Fibroblast of villous mesenchyme (primary cell): Measurements from ENCODE around the gene VASH2. TPM values are rescaled to one million over a fixed set of nuclear protein-coding genes. Genes with fewer than 3 reads are reported as not detected.
A peak's percentile ranks its signal among the peaks of the same experiment; 100 is the strongest.

ENCODE experiments used
- DNase-seq: peaks from one replicate; pipeline ENCODE4 v3.0.0-alpha.2; 2010; ENCODE audit warnings: low read depth
- H3K4me3 ChIP-seq: 2 replicates; pipeline ENCODE4 v1.5.1; 2011; ENCODE audit warnings: low read depth, mild to moderate bottlenecking, low read length
- total RNA-seq: library from RNA; depleted of rRNA; stranded (reverse); fragments of >200 nt; gene quantifications from 2 replicates; pipeline ENCODE4 v1.2.3, GENCODE V29; 2012
- TF ChIP-seq, protein P1 (sequence below): IDR thresholded peaks from 2 replicates; pipeline ENCODE4 v1.5.1; 2012; ENCODE audit warnings: low read depth, mild to moderate bottlenecking, low read length; ENCODE audit not compliant: insufficient read depth

Gene VASH2
- total RNA-seq, 1 donor: 0.43 TPM

DNA sequence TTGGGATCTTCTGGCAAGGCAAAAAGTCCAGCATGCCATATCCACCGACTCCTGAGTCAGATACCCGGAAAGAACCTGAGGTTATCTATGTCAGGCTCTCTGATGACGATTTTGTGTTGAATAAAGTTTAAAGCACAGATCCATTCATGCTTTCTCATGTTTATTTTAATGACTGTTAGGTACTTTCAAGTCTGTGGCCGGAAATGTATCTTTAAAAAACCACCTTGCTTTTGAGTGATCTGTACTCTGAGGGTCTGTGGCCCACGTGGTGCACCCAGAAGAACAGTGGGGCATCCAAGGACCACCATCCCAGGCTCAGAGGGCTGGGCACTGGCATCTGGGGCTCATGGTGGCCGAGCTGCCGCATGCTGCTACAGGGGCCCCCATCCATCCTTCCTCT lies 30.1 kb upstream of the VASH2 start:
- TF ChIP-seq, protein P1, sequence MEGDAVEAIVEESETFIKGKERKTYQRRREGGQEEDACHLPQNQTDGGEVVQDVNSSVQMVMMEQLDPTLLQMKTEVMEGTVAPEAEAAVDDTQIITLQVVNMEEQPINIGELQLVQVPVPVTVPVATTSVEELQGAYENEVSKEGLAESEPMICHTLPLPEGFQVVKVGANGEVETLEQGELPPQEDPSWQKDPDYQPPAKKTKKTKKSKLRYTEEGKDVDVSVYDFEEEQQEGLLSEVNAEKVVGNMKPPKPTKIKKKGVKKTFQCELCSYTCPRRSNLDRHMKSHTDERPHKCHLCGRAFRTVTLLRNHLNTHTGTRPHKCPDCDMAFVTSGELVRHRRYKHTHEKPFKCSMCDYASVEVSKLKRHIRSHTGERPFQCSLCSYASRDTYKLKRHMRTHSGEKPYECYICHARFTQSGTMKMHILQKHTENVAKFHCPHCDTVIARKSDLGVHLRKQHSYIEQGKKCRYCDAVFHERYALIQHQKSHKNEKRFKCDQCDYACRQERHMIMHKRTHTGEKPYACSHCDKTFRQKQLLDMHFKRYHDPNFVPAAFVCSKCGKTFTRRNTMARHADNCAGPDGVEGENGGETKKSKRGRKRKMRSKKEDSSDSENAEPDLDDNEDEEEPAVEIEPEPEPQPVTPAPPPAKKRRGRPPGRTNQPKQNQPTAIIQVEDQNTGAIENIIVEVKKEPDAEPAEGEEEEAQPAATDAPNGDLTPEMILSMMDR: no peak
- no peak overlapping the region for H3K4me3 ChIP-seq
- no peak for DNase-seq

DNA sequence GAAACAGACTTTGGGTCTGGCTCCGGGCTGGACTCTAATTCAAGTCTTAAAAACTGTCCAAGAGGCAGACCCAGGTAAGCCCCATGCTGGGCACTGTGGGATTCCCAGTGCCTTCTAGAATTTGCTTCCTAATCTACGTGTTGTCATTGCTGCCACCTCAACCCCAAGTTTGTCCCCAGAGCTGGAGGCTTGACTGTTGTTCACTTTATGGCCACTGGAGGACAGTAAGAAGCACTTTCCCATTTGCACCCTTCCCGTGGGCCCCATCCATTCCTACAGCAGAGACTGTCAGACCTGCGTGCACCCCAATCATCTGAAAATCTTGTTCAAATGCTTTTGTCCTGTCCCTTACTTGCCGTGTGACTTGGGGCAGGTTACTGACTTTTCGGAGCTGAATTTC lies 29.4 kb upstream of the VASH2 start:
- TF ChIP-seq, protein P1: peak; percentile 59
- H3K4me3 ChIP-seq: no peak overlapping the region
- no peak for DNase-seq

DNA sequence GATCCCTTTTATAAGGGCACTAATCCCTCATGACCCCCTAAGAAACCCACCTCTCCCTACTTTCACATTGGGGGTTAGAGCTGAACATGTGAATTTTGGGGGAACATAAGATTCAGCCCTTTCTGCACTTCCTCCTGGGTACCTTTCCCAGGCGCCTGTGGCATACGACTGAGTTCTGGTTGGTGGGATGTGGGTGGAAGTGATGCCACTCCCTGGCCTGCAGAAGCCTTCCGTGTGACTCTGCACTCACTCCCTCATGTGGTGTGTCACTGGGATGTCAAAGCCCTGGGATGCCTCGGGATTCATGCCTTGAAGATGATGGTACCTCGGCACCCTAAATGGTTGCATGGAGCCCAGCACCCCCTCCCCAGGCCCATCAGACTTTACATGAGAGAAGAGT lies 28.3 kb upstream of the VASH2 start:
- TF ChIP-seq, protein P1: no peak
- DNase-seq: no peak
- H3K4me3 ChIP-seq: no peak overlapping the region

DNA sequence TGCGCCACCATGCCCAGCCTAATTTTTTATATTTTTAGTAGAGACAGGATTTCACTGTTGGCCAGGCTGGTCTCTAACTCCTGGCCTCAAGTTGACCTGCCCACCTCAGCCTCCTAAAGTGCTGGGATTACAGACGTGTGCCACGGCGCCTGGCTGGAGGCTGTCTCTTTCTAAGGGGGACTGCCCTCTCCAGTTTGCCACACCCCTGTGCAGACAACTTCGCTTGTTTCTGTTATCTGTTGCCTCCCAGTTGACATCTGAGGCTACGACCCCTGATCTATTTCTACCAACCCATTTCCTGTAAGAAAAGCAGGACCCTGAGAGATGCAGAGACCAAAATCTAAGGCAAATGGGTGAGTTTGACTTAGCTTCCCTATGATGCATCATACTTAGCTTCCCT lies 24.0 kb upstream of the VASH2 start:
- TF ChIP-seq, protein P1: no peak
- no peak overlapping the region for H3K4me3 ChIP-seq

DNA sequence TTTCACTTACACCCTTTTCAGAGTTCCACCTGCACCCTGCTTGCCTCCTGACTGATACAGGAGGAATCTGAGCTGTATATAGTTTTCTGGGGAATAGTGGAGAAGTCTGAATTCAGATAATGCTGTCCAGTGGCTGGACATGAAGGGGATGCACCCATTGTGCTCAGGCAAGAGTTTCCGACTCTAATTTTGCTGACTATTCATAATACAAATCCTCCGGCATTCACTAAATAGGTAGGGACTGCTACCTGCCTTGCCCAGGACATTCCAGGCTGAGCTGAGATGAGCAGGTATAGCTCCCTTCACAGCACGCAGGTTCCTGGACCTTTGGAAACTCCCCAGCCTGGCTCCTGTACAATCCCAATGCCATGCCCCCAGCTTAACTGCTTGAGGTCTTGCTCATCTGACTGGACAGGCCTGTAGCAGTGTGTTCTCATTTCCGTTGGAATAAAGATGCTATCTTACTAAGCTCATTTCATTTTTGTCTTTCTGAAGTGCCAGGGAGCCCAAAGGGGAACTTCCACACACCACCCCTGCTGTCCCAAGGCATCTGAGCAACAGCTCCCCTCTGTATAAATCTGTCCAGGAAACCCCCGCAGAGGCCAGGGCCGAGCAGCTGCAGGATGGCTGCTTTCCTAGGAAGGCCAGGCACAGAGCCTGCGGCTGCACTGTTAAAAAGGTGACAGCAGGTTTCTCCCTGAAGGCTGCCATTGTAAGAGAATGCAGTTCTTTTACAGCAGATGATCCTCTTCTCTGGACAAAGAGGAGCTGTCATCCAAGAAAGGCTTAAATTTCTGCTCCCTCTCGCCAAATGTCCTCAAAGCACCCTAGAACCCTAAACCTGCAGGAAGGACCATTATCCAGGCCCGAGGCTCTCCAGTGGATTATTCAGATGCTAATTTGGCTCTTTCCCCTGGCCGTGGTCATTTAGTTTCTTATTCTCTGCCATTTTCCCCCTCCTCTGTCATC lies 21.7 kb upstream of the VASH2 start:
- H3K4me3 ChIP-seq: no peak overlapping the region
- TF ChIP-seq, protein P1: no peak
- no peak for DNase-seq

More for the DNA sequence above, 24.0 kb upstream of the VASH2 start:
- DNase-seq: no peak

DNA sequence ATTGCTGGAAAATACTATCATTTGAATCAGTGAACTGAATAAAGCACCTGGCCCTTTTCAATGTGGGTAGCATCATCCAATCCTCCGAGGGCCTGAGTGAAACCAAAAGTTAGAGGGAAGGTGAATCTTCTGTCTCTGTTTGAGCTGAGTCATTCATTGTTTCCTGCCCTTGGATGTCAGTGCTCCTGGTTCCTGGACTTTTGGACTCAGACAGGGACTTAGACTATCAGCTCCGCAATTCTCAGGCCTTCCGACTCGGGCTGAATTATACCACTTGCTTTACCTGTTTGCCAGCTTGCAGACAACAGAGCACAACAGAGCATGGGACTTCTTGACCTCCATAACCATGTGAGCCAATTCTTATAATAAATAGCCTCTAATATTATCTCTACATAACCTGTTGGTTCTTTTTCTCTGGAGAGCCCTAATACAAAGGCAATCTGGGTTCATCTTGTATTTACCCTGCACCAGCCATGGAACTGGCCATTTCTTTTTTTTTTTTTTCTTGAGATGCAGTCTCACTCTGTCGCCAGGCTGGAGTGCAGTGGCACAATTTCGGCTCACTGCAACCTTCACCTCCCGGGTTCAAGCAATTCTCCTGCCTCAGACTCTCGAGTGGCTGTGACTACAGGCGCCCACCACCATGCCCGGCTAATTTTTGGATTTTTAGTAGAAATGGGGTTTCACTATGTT lies 19.2 kb upstream of the VASH2 start:
- H3K4me3 ChIP-seq: no peak overlapping the region
- TF ChIP-seq, protein P1: no peak
- DNase-seq: no peak
